Activated gamma-delta T cell (primary cell): ENCODE results near the gene C4orf54.

ENCODE experiments used
- DNase-seq: peaks from one replicate; lab custom pipeline; 2025; lab: John Stamatoyannopoulos, UW

Gene C4orf54

GRCh38 chr4:99652596-99653436 lies 4.8 kb downstream of the C4orf54 start:
- DNase-seq, result peak; percentile 6

- peak; percentile 9 for DNase-seq
These were observed 5.7 kb downstream of the C4orf54 start for GRCh38 chr4:99651811-99652485.

- no peak for DNase-seq
These were observed 6.4 kb downstream of the C4orf54 start for GRCh38 chr4:99651016-99651769.

GRCh38 chr4:99649778-99650177 lies 7.8 kb downstream of the C4orf54 start:
- no peak for DNase-seq

- no peak for DNase-seq
These were observed 8.4 kb downstream of the C4orf54 start for GRCh38 chr4:99649208-99649607.

GRCh38 chr4:99648321-99648720 lies 9.3 kb downstream of the C4orf54 start:
- DNase-seq, result no peak

- DNase-seq, result no peak
These were observed 10.6 kb downstream of the C4orf54 start for GRCh38 chr4:99647071-99647470.

GRCh38 chr4:99645638-99646037 lies 12.0 kb downstream of the C4orf54 start:
- DNase-seq, result no peak

GRCh38 chr4:99645036-99645435 lies 12.6 kb downstream of the C4orf54 start:
- no peak for DNase-seq

- DNase-seq, result no peak
These were observed 13.2 kb downstream of the C4orf54 start for GRCh38 chr4:99644453-99644852.

- no peak for DNase-seq
These were observed 14.7 kb downstream of the C4orf54 start for GRCh38 chr4:99642725-99643489.

- no peak for DNase-seq
These were observed 17.0 kb downstream of the C4orf54 start for GRCh38 chr4:99640676-99641075.

- DNase-seq, result no peak
These were observed 20.5 kb downstream of the C4orf54 start for GRCh38 chr4:99637174-99637573.

- DNase-seq, result no peak
These were observed 21.2 kb downstream of the C4orf54 start for GRCh38 chr4:99636422-99636821.

GRCh38 chr4:99635601-99636000 lies 22.0 kb downstream of the C4orf54 start:
- DNase-seq, result no peak

GRCh38 chr4:99634742-99635360 lies 22.8 kb downstream of the C4orf54 start:
- no peak for DNase-seq

GRCh38 chr4:99633772-99634171 lies 23.9 kb downstream of the C4orf54 start:
- DNase-seq, result no peak

GRCh38 chr4:99630857-99631360 lies 26.7 kb downstream of the C4orf54 start:
- DNase-seq, result no peak

- no peak for DNase-seq
These were observed 27.6 kb downstream of the C4orf54 start for GRCh38 chr4:99629962-99630554.

GRCh38 chr4:99628040-99628439 lies 29.6 kb downstream of the C4orf54 start:
- DNase-seq, result no peak

- DNase-seq, result no peak
These were observed 32.3 kb downstream of the C4orf54 start for GRCh38 chr4:99625369-99625768.
